Stomach (tissue), 4 donors: ENCODE measurements around the gene FGD2.

ENCODE experiments used
- EP300 ChIP-seq: sonication (generic); formaldehyde crosslinking; IDR thresholded peaks from one replicate; pipeline ENCODE4 v1.6.1; 2017; ENCODE audit warnings: antibody characterized with exemption
- POLR2A ChIP-seq, 4 donors: fragments of 450-650 bp; IDR thresholded peaks; one replicate each; pipeline ENCODE4 v1.6.1; 2016; ENCODE audit warnings: antibody characterized with exemption in 4 of 4, control low read depth in 2 of 4, mild to moderate bottlenecking in 1 of 4, moderate library complexity in 1 of 4
- POLR2AphosphoS5 ChIP-seq, 3 donors: sonication (generic); formaldehyde crosslinking; IDR thresholded peaks; one replicate each; pipeline ENCODE4 v1.6.1; 2016; ENCODE audit warnings: antibody characterized with exemption in 3 of 3
- TF ChIP-seq, protein P1 (sequence below), 7 experiments: fragments of 450-650 bp in 4 of 7; fragments of 200-600 bp in 3 of 7; sonication (generic) in 3 of 7; IDR thresholded peaks; one replicate each; pipeline ENCODE4 v1.5.1; 2016 to 2019; ENCODE audit warnings: antibody characterized with exemption in 7 of 7, control low read depth in 2 of 7, mild to moderate bottlenecking in 1 of 7

- TF ChIP-seq, protein P1, sequence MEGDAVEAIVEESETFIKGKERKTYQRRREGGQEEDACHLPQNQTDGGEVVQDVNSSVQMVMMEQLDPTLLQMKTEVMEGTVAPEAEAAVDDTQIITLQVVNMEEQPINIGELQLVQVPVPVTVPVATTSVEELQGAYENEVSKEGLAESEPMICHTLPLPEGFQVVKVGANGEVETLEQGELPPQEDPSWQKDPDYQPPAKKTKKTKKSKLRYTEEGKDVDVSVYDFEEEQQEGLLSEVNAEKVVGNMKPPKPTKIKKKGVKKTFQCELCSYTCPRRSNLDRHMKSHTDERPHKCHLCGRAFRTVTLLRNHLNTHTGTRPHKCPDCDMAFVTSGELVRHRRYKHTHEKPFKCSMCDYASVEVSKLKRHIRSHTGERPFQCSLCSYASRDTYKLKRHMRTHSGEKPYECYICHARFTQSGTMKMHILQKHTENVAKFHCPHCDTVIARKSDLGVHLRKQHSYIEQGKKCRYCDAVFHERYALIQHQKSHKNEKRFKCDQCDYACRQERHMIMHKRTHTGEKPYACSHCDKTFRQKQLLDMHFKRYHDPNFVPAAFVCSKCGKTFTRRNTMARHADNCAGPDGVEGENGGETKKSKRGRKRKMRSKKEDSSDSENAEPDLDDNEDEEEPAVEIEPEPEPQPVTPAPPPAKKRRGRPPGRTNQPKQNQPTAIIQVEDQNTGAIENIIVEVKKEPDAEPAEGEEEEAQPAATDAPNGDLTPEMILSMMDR (IDR thresholded peaks at IDR 0.05): no peak
- TF ChIP-seq POLR2A (IDR thresholded peaks at IDR 0.05) (peak in 1 of 4 donors; percentile 9), POLR2AphosphoS5 (IDR thresholded peaks at IDR 0.05) (peak; percentile 92 to 97 (median 96)), EP300 (no peak)
Measured at GRCh38 chr6:36985808-36986703, 19.4 kb upstream of the FGD2 start, which contains the start of gene MTCH1.
